GM21576 (cell line): Measurements from ENCODE around the gene PRPF4.
"Not testable (repeated sequence)": the region's sequence is repeated elsewhere in the genome, so short reads cannot be mapped to it uniquely, and the experiment has no call there.

Experiments used
- ATAC-seq: cut with Tn5 transposase; IDR thresholded peaks from one replicate; pipeline ENCODE4 v1.9.1; 2021; ENCODE audit warnings: mild to moderate bottlenecking, moderate library complexity; ENCODE audit not compliant: unreplicated experiment

Gene PRPF4

GRCh38 chr9:113267911-113268566 lies 7.4 kb upstream of the PRPF4 start:
- ATAC-seq, result no peak

DNA sequence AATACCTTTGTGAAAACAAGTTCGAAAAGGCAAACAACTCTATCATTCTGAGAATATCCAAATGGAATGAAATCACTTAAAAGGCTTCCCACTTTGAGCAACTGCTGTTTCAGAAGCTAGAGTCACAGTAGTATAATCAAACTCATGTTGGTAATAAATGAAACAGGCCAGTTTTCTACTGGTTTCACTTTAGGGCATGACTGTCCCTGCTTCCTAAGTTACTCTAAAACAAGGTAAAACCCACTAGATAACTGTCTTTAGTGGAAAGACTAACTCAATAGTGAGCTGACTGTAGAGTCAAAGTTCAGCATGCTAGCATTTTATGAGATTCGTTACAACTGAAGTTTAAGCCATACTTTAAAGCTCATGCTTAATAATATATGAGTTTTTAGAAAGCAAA lies 6.1 kb upstream of the PRPF4 start:
- ATAC-seq, result no peak

GRCh38 chr9:113269871-113270270 lies 5.6 kb upstream of the PRPF4 start:
- no peak for ATAC-seq

DNA sequence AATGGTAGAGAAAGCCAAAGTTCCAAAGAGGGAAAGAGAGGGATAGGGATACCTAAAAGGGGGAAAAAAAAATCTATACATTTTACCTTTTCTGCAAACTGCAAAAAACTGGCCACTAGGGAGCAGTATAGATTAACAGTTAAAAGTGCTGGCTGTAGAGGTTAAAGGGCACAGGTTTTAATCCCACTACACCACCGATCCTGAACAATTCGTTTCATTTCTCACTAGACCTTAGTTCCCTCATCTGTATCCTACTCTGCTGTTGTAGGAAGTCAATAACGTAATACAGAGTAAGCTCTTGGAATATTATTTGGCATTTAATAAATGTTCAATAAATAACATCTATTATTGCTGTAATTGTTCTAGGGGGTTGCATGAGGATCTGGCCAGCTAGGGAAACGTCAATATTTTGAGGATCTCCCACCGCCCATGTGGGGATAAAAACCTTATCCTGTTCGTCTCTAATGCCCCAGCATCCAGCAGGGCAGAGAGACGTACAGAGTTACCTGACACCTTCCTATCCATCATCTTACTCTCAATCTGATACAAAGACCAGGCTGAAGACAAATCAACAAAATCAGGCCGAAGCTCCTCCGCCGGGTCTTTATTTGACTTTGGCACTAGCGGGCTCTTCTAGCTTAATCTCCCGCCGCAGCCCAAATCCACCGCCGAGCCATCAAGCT lies 843 bp upstream of the PRPF4 start:
- peak; percentile 1 for ATAC-seq

- no peak for ATAC-seq
These were observed 3.4 kb downstream of the PRPF4 start for GRCh38 chr9:113278840-113279239.

DNA sequence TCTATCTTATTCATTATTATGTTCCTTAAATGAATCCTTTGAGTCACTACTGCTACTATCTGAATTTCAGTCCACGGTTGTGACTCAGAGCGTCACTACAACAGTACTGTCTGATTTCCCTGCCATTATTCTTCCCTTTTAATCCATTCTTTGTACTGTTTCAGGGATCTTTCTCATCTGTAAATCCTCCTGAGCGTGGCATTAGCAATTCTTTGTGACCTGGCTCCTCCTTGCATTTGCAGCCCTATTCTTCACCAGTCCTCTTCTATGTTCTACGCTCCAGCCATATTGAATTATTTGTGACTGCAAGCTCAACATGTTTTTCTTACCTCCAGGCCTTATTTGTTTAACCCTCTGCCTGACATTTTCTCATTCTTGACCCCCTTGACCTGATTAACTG lies 5.9 kb downstream of the PRPF4 start:
- ATAC-seq, result no peak

DNA sequence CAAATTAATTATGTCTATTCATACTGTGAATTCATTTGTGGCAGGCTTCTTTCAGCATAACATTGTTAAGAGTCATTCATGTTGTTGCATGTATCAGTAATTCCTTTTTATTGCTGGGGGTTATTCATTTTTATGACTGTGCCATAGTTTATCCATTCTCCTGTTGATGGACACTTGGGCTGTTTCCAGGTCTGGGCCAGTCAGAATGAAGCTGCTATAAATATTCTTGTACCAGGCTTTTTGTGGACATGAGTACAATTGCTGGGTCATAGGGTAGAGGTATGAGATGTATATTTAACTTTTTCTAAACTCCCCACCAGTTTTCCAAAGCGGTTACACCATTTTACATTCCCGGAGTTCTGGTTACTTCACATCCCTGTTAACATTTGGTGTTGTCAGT lies 13.6 kb downstream of the PRPF4 start:
- no peak for ATAC-seq

- ATAC-seq, result no peak
These were observed 14.7 kb downstream of the PRPF4 start for GRCh38 chr9:113290052-113290607.

DNA sequence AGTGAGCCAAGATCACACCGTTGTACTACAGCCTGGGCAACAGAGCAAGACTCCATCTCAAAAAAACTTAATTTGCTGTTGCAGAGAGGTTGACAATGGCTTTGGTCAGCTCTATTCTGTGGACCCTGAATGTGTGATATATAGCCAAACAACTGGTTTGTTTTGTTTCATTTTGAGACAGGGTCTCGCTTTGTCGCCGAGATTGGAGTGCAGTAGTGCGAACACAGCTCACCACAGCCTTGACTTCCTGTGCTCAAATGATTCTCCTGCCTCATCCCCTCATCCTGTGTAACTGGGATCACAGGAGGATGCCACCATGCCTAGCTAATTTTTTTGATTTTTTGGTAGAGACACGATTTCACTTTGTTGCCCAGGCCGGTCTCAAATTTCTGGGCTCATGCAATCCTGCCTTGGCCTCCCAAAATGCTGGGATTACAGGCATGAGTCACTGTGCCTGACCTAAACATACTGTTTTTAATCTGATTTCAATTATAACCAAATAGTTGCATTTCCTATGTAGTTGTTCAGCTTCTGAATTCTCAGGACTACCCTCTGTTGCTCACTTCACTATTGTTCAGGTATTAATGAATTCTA lies 17.9 kb downstream of the PRPF4 start:
- ATAC-seq, result no peak

DNA sequence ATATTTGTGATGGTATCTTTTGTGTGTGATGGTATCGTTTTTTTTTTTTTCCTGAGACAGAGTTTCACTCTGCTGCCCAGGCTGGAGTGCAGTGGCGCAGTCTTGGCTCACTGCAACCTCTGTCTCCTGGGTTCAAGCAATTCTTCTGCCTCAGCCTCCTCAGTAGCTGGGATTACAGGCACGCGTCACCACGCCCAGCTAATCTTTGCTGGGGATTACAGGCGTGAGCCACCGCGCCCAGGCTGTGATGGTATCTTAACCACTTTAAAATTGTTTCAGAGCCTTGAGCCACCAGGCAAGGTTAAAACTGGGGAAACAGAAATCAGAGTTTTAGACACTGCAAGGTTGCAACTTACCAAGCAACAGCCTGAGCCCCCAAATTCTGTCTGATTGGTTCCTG lies 20.8 kb downstream of the PRPF4 start:
- not testable (repeated sequence) for ATAC-seq

GRCh38 chr9:113296796-113297558 lies 21.5 kb downstream of the PRPF4 start:
- ATAC-seq, result no peak

DNA sequence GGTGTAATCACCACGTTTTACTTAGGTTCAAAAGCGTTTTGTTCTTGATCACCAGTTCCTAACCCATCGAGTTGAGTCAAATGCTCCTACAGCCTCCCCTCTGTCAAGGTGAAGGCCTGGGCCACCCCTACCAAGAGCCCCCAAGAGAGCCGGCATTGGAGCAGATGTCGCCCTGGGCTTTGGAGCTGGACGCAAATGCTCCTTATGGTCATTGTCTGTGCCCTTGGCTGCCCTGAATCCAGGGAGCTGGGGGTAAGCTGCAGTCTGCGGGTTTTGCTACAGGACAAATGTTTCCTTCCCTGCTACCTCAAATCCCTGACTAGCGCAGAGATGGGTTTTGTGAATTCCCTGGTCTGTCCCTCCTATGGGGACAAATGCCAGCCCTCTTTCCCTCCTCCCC lies 22.9 kb downstream of the PRPF4 start:
- ATAC-seq, result no peak

- ATAC-seq, result no peak
These were observed 23.7 kb downstream of the PRPF4 start for GRCh38 chr9:113298924-113299770.

DNA sequence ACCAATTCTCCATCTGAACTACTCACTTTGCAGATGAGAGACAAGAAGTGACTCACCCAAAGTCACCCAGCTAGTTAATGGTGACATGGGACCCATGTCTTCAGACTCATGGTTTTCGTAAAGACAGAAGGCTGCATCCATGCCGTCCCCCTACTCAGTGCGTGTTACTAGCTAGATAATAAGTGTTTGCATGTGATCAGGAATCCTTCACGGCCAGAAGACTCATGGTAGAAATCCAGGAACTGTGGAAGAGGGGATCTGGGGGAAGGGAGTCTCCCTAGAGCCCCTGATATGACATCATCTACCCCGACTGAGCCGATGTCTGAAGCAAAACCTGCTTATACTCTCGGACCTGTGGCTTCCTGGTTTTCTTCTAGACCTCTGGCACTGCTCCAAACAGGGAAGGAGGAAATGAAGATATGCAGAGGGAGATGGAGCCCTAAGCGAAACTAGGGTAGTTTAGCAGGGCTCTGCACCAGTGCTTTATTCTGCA lies 24.4 kb downstream of the PRPF4 start:
- no peak for ATAC-seq

DNA sequence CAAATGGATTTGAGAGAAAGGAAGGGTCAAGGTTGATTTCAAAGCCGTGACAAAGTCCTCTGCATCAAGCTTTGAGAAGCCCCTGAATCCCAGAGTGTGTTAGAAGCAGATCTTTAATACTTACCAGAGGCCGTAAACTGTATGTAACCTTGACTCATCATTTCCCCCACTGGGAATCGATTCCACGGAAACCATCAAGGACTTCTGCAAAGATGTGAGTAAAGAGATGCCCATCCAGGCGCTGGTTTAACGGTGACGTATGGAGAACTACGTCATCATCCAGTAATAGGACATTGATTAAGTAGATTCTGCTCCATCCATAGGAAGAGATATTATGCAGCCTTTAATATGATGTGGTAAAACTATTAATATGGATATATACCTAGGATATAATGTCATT lies 26.1 kb downstream of the PRPF4 start:
- no peak for ATAC-seq

DNA sequence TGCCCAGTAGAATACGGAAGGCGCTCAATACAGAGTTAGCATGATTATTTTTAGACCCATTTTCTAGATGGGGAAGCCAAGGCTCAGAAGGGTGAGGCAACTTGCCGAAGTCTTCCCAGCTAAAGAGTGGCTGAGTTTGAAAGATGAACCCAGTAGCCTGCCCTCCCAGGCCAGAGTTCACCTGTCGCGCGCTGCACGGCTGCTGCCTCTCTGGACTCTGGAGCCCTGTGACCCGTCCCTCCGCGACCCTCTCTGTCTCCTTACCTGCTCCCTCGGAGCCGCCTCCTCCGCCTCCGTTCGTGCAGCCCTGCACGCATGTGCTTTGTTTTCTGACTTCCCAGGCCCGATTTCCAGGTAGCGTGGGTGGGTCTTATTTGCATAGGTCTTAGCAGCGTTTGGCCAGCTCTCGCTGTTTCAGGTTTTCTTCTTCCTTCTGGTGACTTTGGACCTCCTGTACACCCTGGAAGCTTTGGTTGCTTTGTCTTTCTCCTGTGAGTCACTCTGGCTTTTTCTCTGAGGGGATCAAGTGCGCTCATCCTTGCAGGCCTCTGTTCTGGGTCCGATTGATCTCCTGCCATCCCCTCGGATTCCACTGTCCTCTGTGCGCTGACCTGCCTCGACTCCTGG lies 27.4 kb downstream of the PRPF4 start, which contains the start of gene RNF183:
Gene RNF183 (minus strand): TSS at position 585 of the 627 bp plus-strand sequence. CDS start 5,192 bp downstream, outside the sequence.
- no peak for ATAC-seq

- no peak for ATAC-seq
These were observed 31.1 kb downstream of the PRPF4 start for GRCh38 chr9:113306566-113306965.

- ATAC-seq, result no peak
These were observed 32.0 kb downstream of the PRPF4 start for GRCh38 chr9:113307396-113307975.

GRCh38 chr9:113309204-113309813 lies 33.9 kb downstream of the PRPF4 start:
- no peak for ATAC-seq
